Heart left ventricle (tissue), 13 donors: ENCODE measurements around the gene PRSS37.

ENCODE experiments used
- POLR2A ChIP-seq, 2 donors: fragments of 450-650 bp; IDR thresholded peaks; one replicate each; pipeline ENCODE4 v1.6.1; 2017; ENCODE audit warnings: antibody characterized with exemption in 2 of 2, mild to moderate bottlenecking in 2 of 2, moderate library complexity in 2 of 2
- TF ChIP-seq, protein P1 (sequence below), 12 donors: fragments of 200-600 bp; sonication (generic) in 4 of 12; IDR thresholded peaks; one replicate each; pipeline versions ENCODE4 v1.5.0 to v1.8.0; 2018 to 2022; ENCODE audit warnings: antibody characterized with exemption in 12 of 12, mild to moderate bottlenecking in 5 of 12
- donor health status: ischemic (EF 13 %, LVEDD 7.1; RV severe dilation, severe dysfunction).
- donor health status: DM: no; HTN: yes; CAD: no.
- donor health status: DM: no; HTN: no; CAD: no.
- donor health status: ischemic (EF 25% LVEDD 6.9; RV normal size, moderate dysfunction).
- donor health status: ischemic (EF 25% LVEDD 5.7; RV mildly dilated, moderate dysfunction).
- donor health status: ischemic (EF 35%, LVEDD 5.7; RV mildly dilated, moderate dysfunction).
- donor health status: nonischemic (EF 11% LVEDD 7.7; RV severe dilation, severe dysfunction).
- donor health status: DM: yes; HTN: yes; CAD: no.
- donor health status: PGD.
- donor health status: ischemic (EF 29% LVEDD 5.4; RV normal size, mild dysfunction).
- donor health status: nonischemic (EF 23%, LVEDD 6.1; RV moderate dilation, normal function).

DNA sequence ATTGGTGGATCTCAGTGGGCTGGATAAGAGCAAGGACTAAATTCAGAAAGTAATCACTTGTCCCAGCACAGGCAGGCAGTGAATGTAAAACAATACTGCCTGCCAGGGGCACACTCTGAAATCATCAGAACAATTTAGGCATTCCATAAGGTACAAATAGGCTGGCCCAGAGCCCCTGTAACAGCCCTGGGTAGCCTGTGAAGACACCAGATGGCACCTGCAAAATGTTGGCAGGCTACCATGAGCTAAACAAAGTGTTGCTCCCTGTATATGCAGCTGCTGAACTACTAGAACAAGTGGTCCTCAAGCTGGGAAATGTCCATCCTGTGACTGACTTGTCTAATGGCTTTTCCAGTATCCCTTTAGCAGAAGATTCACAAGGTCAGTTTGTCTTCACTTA, 3.0 kb upstream of the PRSS37 start:
- TF ChIP-seq, protein P1, sequence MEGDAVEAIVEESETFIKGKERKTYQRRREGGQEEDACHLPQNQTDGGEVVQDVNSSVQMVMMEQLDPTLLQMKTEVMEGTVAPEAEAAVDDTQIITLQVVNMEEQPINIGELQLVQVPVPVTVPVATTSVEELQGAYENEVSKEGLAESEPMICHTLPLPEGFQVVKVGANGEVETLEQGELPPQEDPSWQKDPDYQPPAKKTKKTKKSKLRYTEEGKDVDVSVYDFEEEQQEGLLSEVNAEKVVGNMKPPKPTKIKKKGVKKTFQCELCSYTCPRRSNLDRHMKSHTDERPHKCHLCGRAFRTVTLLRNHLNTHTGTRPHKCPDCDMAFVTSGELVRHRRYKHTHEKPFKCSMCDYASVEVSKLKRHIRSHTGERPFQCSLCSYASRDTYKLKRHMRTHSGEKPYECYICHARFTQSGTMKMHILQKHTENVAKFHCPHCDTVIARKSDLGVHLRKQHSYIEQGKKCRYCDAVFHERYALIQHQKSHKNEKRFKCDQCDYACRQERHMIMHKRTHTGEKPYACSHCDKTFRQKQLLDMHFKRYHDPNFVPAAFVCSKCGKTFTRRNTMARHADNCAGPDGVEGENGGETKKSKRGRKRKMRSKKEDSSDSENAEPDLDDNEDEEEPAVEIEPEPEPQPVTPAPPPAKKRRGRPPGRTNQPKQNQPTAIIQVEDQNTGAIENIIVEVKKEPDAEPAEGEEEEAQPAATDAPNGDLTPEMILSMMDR (IDR thresholded peaks at IDR 0.05) = no peak
- no peak for TF ChIP-seq POLR2A (IDR thresholded peaks at IDR 0.05)
